Measurements from ENCODE around the gene CHMP1B. TPM values are rescaled to one million over a fixed set of nuclear protein-coding genes. Genes with fewer than 3 reads are reported as not detected.
"Not testable (repeated sequence)": the region's sequence is repeated elsewhere in the genome, so short reads cannot be mapped to it uniquely, and the experiment has no call there.

Gene CHMP1B
- total and polyA plus RNA-seq, 3 donors from 2014 or later, result 32.8 to 50.0 (median 39.1) TPM

DNA sequence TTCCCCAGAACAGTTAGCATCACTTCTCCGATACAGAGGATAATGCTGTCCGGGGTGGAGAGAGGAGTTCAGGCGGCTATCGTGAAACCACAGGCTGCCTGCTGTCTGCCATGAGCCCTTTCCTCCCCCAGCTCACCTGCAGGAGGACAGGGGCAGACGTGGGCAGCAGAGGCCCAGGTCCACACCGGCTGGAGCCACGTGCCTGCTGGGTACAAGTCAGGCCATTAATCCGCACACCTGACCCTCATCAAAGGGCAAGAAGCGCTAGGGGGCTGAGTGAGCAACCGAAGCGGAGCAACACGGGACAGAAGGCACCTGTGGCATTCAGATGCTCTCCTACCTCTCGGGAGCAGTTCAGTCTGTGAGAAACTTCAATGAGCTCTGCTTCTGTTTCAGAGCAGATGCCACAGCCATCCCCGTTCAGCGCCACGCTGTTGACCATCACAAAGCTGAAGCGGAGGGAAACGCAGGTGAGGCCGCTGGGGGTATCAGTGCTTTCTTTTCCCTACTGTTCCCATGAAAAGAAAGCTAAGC is 35.4 kb downstream of the CHMP1B start:
- Histone ChIP-seq H3K27ac (no peak overlapping the region), H3K36me3 (ENCODE audit: low read depth, missing control alignments) (no peaks in the 10 kb centered on the region), H3K9me3 (no peaks in the 10 kb centered on the region), H3K27me3 (no peaks in the 10 kb centered on the region), H3K4me3 (no peak overlapping the region), H3K4me1 (no peaks in the 10 kb centered on the region)
- 84 to 86% methylated on average over 14 to 19 of the region's 19 CpGs for WGBS, 2 donors
- no peak for TF ChIP-seq CTCF (IDR thresholded peaks at IDR 0.05)
- TF ChIP-seq POLR2A (IDR thresholded peaks at IDR 0.05), result no peak
- intact Hi-C loops (cut with DNase I; ENCODE audit: low total_unique reads), result no loop called here
- DNase-seq, result no peak

DNA sequence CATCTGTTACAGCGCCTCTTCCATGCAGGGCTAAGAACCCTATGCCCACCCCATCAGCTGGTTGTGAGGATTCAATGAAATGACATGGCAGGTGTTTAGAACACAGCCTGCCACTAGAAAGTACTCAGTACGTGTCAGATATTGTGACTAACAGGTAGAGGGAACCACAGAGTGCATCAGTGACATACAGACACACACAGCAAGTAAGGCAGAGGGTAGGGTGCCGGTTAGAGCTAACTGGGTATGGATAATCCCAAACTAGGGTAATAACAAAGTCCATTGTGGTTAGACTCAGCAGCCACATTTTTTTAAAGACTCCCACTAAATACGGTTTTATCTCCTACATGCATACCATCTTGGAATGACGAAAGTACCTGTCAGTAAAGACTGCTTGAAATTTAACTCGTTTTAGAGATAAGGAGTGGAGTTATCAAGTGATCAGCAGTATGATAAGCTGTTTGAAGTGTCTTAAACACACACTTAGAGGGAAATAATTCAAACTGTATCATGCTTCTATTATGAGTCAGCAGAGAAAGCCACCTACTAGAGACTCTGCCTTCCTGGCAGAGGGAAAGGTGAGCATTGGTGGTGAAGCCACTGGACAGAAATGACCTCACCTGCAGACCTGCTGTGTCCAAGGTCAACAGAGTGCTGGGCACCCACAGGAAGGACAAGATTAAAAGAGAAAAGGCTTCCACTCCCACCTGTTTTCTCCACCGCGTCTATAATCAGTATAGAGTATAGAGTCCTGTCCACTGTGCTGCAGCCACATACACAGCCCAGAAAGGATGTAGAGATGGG is 36.3 kb downstream of the CHMP1B start:
- TF ChIP-seq POLR2A (IDR thresholded peaks at IDR 0.05) (no peak), CTCF (IDR thresholded peaks at IDR 0.05) (no peak)
- Histone ChIP-seq H3K27me3 (no peaks in the 10 kb centered on the region), H3K9me3 (no peaks in the 10 kb centered on the region), H3K4me1 (no peaks in the 10 kb centered on the region), H3K36me3 (ENCODE audit: low read depth, missing control alignments) (no peaks in the 10 kb centered on the region), H3K4me3 (no peak overlapping the region), H3K27ac (no peak overlapping the region)
- DNase-seq, result no peak
- intact Hi-C loops (cut with DNase I; ENCODE audit: low total_unique reads), result no loop called here
- WGBS, 2 donors, result 80 to 83% methylated on average over 8 of the region's 8 CpGs

GRCh38 chr18:11888726-11889125 is 37.5 kb downstream of the CHMP1B start:
- no peaks in the 10 kb centered on the region for H3K9me3 ChIP-seq
- intact Hi-C loops (cut with DNase I; ENCODE audit: low total_unique reads), result no loop called here
- H3K36me3 ChIP-seq (ENCODE audit: low read depth, missing control alignments), result no peaks in the 10 kb centered on the region
- 93 to 98% methylated on average over 2 of the region's 2 CpGs for WGBS, 2 donors
- no peak overlapping the region for H3K27ac ChIP-seq
- H3K4me1 ChIP-seq, result no peaks in the 10 kb centered on the region
- H3K27me3 ChIP-seq, result no peaks in the 10 kb centered on the region
- no peak for TF ChIP-seq CTCF (IDR thresholded peaks at IDR 0.05)
- no peak for TF ChIP-seq POLR2A (IDR thresholded peaks at IDR 0.05)
- DNase-seq, result no peak
- H3K4me3 ChIP-seq, result no peak overlapping the region

DNA sequence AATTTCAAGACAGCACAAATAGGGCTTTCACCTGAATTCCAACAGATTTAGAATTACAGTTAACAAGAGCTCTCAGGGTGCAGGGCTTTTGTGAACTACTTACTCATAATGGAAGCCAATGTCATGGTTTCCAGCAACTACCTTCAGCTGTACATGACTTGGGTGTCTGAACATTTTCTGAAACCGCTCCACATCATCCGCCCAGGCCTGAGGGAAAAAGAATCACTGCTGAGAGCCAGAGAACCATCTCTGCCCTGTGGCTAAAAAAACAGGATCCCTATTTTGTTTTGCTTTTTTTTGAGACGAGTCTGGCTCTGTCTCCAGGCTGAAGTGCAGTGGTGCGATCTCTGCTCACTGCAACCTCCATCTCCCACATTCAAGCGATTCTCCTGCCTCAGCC is 38.1 kb downstream of the CHMP1B start:
- no peak overlapping the region for H3K27ac ChIP-seq
- intact Hi-C loops (cut with DNase I; ENCODE audit: low total_unique reads), result no loop called here
- no peak for TF ChIP-seq CTCF (IDR thresholded peaks at IDR 0.05)
- no peak for TF ChIP-seq POLR2A (IDR thresholded peaks at IDR 0.05)
- H3K9me3 ChIP-seq, result no peaks in the 10 kb centered on the region
- H3K27me3 ChIP-seq, result no peaks in the 10 kb centered on the region
- H3K4me3 ChIP-seq, result no peak overlapping the region
- no peak for DNase-seq
- H3K4me1 ChIP-seq, result no peaks in the 10 kb centered on the region
- WGBS, 2 donors, result 94 to 97% methylated on average over 5 of the region's 5 CpGs
- no peaks in the 10 kb centered on the region for H3K36me3 ChIP-seq (ENCODE audit: low read depth, missing control alignments)

DNA sequence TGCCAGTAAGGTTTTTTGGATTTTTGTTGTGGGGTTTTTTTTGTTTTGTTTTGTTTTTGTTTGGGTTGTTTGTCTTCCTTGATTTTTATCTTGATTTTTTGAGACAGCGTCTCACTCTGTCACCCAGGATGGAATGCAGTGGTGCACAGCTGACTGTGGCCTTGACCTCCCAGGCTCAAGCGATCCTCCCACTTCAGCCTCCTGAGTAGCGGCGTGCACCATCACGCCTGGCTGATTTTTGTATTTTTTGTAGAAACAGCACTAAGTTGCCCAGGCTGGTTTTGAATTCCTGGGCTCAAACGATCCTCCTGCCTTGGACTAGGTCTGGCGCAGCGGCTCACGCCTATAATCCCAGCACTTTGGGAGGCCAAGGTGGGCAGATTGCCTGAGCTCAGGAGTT is 40.5 kb downstream of the CHMP1B start:
- peak; percentile 50 for DNase-seq
- TF ChIP-seq CTCF (IDR thresholded peaks at IDR 0.05), result no peak
- H3K36me3 ChIP-seq (ENCODE audit: low read depth, missing control alignments), result no peaks in the 10 kb centered on the region
- H3K27me3 ChIP-seq, result no peaks in the 10 kb centered on the region
- intact Hi-C loops (cut with DNase I; ENCODE audit: low total_unique reads), result no loop called here
- H3K27ac ChIP-seq, result peak overlapping the region; percentile 35 to 36
- no peak overlapping the region for H3K4me3 ChIP-seq
- 71 to 75% methylated on average over 8 to 9 of the region's 9 CpGs for WGBS, 2 donors
- no peaks in the 10 kb centered on the region for H3K9me3 ChIP-seq
- H3K4me1 ChIP-seq, result no peaks in the 10 kb centered on the region

DNA sequence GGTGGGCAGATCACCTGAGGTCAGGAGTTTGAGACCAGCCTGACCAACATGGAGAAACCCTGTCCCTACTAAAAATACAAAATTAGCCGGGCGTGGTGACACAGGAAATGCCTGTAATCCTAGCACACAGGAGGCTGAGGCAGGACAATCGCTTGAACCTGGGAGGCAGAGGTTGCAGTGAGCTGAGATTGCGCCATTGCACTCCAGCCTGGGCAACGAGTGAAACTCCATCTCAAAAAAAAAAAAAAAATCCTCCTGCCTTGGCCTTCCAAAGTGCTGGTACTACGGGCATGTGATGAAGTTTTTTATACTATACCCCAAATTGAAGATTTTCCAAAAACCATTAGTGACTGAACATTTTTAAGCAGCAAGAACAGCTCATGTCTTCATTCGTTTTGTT is 41.2 kb downstream of the CHMP1B start:
- peak overlapping the region in 1 of 2 donors; percentile 36 for H3K27ac ChIP-seq
- H3K4me3 ChIP-seq; intact Hi-C loops (cut with DNase I; ENCODE audit: low total_unique reads); H3K36me3 ChIP-seq (ENCODE audit: low read depth, missing control alignments); DNase-seq; H3K27me3 ChIP-seq; H3K9me3 ChIP-seq; H3K4me1 ChIP-seq: not testable (repeated sequence)
- WGBS, 2 donors, result 83 to 91% methylated on average over 7 of the region's 7 CpGs

All from testis (tissue), 3 donors.